KOPT-K1 (cell line): Measurements from ENCODE around the gene DZIP3.
"Not testable (repeated sequence)": the region's sequence is repeated elsewhere in the genome, so short reads cannot be mapped to it uniquely, and the experiment has no call there.

Source experiments
- H3K27ac ChIP-seq: fragments of 200-600 bp; sonication (generic); 2 replicates; pipeline ENCODE4 v1.5.1; 2016; ENCODE audit warnings: antibody characterized with exemption, mild to moderate bottlenecking, low read depth, low read length; ENCODE audit not compliant: poor library complexity, severe bottlenecking
- H3K36me3 ChIP-seq: fragments of 200-600 bp; sonication (generic); 2 replicates; pipeline ENCODE4 v1.5.1; 2017; ENCODE audit warnings: antibody characterized with exemption, mild to moderate bottlenecking, low read length, moderate library complexity; ENCODE audit not compliant: insufficient read depth
- H3K9me3 ChIP-seq: fragments of 200-600 bp; sonication (generic); 2 replicates; pipeline ENCODE4 v1.5.1; 2017; ENCODE audit warnings: antibody characterized with exemption, low read length, mild to moderate bottlenecking; ENCODE audit not compliant: insufficient read depth, poor library complexity, severe bottlenecking

The DZIP3 gene

DNA sequence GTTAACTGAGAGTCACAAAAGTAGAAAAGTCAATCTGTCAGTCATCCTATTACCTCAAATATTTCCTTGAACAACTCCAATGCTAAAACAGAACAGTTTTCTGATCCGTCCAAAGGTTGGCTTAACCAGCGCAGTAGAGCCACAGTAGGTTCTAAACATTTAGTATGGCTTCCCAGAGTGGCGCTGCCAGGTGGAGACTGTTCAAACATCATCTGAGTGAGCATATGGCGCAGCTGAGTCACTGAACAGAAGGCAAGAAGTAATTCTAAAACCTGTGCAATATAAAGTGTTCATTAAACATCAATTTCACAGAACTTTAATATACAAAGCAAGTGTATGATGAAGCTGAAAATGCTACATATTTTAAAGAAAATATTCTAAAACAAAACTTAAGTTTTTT, 20.2 kb upstream of the DZIP3 start:
- Histone ChIP-seq H3K9me3 (peaks cover 16% of the 10 kb centered on the region), H3K36me3 (peaks cover 93% of the 10 kb centered on the region), H3K27ac (no peak overlapping the region)

DNA sequence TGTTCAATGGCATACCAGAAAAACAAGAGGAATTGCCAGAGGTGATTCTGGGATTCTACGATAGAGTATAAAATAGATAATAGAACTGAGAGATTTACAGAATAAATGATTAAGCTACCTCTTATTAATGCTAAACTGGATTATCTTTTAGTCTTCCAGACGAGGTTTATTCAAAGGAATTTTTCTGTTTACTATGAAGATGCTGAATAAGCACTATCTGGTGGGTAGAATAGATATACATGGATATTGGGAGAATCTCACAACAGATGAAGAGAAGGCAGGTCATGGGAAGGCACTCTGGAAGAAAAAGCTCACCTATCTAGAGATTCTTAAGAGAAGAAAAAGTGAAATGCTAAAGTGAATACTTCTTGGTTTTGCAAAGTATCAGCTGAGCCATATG, 11.5 kb upstream of the DZIP3 start:
- Histone ChIP-seq H3K36me3 (peaks cover 99% of the 10 kb centered on the region), H3K9me3 (peaks cover 22% of the 10 kb centered on the region), H3K27ac (no peak overlapping the region)

DNA sequence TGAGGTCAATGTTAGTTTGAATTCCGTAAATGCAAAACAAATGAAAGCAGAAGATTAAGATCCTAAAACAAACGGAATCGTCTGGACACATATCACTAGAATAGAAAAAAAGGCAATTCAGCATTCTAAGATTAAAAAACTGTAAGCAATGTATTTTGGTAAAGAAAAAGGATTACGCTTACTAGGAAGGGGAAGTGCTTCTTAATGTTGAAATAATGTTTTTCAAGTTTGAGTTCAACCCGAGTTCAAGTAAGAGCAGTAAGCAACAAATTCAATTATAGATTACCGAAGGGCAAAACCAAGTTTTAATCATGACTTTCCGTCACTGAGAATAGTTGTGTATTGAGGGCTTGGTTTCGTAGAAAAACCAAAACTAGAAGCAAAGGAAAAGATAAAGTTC, 921 bp upstream of the DZIP3 start:
- peak overlapping the region; percentile 85 for H3K27ac ChIP-seq
- H3K9me3 ChIP-seq: no peaks in the 10 kb centered on the region
- peaks cover 36% of the 10 kb centered on the region for H3K36me3 ChIP-seq

DNA sequence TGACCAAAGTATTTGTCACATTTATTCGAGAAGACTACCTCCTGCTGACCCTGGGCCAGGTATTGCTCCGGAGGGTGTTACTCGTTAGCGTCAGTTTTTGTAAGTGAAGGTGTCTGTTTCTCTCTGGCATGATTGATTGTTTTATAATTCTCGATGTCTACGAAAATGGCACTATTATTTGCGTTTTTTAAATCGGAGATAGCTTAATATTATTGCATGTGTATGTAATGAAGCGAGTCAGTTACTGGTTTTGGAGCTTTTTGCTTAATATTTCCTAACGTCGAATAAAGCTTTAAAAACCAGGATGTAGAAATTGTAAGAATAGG, 439 bp downstream of the DZIP3 start:
- Histone ChIP-seq H3K27ac (peak overlapping the region; percentile 85), H3K9me3 (no peaks in the 10 kb centered on the region), H3K36me3 (peaks cover 22% of the 10 kb centered on the region)

DNA sequence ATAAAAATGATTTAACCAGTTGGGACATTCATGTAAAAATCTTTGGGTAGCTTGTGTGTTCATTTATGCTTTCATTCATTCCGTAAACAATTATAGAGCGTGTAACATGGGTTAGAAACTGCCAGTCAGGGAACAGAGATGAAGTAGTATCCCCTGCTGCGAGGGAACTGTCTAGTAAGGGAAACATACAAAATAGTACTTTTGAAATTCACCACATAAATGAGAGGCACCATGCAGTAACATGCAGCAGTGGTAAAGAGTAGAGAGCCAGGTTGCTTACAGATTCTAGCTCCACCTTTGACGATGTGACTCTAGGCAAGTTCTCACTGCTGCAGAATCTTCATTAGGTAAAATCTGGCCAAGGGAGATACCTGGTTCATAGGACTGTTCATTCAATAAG, 938 bp downstream of the DZIP3 start:
- H3K9me3 ChIP-seq: no peaks in the 10 kb centered on the region
- peaks cover 17% of the 10 kb centered on the region; the same call in 1 of the 2 replicates for H3K36me3 ChIP-seq
- peak overlapping the region; percentile 85 for H3K27ac ChIP-seq

DNA sequence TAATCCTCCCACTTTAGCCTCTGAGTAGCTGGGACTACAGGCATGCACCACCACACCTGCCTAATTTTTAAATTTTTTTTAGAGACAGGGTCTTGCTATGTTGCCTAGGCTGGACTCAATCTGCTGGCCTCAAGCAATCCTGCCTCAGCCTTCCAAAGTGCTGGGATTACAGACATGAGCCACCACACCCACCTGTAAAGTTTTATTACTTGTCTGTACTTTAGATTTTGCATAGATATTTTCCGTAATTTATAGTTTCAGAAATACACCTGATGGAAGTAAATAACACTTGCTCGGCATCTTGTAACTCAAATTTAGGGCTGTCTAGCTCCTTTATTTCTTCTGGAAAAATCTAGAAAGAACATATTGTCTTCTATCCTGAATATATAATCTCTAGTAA, 5.8 kb downstream of the DZIP3 start:
- H3K27ac ChIP-seq: no peak overlapping the region
- H3K36me3 ChIP-seq: no peaks in the 10 kb centered on the region
- no peaks in the 10 kb centered on the region for H3K9me3 ChIP-seq

DNA sequence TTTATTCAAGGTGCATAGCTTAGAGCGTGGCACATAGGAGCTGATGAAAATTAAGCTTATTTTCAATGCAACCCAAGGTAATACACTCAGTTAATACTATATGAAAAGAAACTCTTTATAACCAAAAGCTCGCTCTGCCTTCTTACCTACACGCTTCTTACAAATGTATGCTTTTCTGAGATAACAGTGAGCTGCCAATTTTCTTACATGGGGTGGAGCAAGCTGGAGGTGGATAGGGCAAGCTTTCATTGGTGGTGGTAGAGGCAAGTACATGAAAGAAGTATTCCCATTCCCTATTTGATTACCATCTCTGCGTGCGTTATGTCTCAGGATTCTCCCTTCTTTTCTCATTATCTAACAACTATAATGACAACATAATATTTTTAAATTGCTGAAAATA, 8.9 kb downstream of the DZIP3 start:
- peaks cover 15% of the 10 kb centered on the region for H3K9me3 ChIP-seq
- H3K36me3 ChIP-seq: no peaks in the 10 kb centered on the region
- no peak overlapping the region for H3K27ac ChIP-seq

DNA sequence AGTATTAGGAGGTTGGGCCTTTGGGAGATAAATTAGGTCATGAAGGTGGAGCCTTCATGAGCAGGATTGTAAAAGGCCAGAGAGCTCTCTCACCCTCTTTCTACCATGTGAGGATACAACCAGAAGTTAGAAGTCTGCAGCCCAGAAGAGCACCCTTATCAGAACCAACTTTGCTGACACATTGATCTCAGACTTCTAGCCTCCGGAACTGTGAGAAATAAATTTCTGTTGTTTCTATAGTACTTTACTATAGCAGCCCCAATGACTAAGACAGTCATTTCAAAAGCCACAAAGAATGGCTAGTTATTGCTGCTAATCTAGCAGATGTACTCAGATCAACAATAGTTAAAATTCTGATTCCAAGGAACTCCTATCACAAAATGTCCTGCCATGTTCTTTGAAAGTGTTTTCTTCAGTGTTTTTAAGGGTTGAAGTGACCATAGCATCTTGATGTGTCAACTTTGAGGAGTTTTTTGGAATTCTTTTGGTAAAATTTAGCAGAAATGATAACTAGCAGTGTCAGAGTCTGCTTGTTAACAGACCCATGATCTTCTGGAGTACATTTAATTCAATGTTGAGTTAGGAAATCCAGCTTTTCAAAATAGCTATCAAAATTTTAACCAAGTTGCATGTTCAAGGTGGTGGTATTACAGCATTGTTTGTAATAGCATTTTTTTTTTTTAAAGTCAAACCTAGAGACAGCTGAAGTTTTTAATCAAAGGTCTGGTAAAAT, 10.3 kb downstream of the DZIP3 start:
- Histone ChIP-seq H3K27ac (no peak overlapping the region), H3K36me3 (no peaks in the 10 kb centered on the region), H3K9me3 (peaks cover 15% of the 10 kb centered on the region)

DNA sequence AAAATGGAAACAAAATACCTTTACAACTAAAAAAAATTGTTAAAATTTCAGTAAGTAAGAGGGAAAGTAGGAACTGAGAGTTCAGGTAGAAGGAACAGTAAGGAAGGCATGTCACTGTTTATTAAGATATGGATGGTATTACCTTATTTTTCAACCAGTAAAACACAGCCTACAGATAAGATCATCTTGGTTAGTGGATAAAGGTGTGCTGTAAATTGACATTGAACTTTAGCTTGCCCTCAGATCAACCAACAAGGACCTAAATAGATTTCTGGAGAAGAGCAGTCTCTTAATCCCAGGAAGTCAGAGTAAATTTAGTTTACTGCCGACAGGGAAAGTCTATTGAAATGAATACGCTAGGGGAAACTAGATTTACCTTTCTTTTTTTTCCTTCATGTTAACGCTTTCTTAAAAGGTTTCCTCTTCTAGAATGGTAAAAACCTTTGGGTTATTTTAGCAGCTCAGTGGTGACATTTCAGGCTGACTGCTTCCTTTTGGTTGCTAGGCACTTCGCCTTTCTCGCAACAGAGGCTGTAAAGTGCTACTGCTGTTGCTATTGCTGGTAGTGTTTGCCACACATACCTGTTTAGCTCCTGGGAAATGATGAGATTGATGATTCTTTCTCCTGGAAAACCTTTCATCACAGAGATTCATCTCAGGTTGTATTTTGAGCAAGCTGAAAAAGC, 12.9 kb downstream of the DZIP3 start:
- H3K9me3 ChIP-seq: peaks cover 15% of the 10 kb centered on the region
- H3K36me3 ChIP-seq: no peaks in the 10 kb centered on the region
- H3K27ac ChIP-seq: no peak overlapping the region

DNA sequence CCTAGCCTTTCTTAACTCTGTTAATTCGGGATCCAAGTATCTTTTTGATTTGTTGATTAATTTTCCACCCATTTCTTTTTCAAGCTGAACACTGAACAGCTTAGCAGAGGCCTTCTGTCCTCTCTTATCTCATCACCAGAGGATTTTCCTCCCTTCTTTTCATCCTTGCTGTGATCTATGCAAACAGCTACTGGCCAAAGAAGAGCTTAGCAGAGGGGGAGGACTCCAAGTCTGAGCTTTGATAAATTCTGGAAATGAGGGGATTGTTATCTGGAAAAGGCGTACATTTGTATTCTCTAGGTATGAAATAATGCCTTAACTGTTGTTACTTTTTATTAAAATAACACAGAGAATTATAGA, 13.4 kb downstream of the DZIP3 start:
- Histone ChIP-seq H3K9me3 (peaks cover 15% of the 10 kb centered on the region), H3K36me3 (no peaks in the 10 kb centered on the region), H3K27ac (no peak overlapping the region)

DNA sequence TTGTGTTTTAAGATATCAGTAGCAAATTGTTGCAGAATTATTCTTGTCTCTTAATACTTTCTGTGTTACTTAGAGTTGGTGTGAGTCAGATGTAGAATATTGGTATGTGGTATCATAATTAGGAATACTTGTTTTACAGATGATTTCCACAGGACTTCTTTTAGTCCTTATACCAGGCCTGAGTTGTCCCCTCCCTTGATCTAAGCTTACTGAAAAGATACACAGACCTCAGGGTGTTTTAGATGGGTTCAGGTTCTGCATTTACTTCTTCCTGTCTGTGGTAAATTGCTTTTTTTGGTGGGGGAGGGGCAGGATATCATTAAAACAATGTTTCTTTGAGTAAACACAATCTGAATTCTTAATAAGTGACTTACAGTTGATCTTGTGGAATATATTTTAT, 14.2 kb downstream of the DZIP3 start:
- no peaks in the 10 kb centered on the region for H3K36me3 ChIP-seq
- peak overlapping the region; percentile 31 for H3K27ac ChIP-seq
- H3K9me3 ChIP-seq: peaks cover 15% of the 10 kb centered on the region

DNA sequence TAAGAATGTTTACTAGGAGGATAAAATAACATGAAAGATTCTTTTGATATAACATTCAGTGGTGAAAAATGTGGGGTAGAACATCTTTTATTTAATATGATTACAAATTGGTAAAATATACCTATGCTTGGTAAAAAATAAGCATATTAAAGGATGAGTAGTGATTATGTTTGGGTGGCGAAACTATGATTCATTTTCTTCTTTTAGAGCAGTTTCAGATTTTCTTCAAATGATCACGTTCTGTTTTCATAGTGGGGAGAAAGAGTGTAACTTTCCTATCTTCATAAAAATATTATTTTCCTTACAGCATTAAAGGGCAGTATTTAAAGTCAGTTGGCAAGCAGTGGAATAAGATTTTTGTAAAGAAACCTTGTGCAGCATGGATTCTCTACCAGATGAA, 15.5 kb downstream of the DZIP3 start:
- Histone ChIP-seq H3K9me3 (peaks cover 15% of the 10 kb centered on the region), H3K27ac (no peak overlapping the region), H3K36me3 (no peaks in the 10 kb centered on the region)

DNA sequence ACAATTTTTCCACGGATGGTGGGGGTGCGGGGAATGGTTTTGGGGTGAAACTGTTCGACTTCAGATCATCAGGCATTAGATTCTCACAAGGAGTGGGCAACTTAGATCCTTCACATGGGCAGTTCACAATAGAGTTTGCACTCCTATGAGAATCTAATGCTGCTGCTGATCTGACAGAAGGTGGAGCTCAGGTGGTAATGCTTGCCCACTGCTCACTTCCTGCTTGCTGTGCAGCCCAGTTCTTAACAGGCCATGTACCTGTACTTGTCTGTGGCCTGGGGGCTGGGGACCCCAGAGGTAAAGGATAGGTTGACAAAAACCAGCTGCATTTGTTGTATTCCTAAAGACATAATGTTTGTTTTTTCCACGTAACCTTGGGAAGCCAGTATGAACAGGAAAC, 16.0 kb downstream of the DZIP3 start:
- H3K36me3 ChIP-seq: no peaks in the 10 kb centered on the region
- H3K27ac ChIP-seq: no peak overlapping the region
- H3K9me3 ChIP-seq: peaks cover 15% of the 10 kb centered on the region

DNA sequence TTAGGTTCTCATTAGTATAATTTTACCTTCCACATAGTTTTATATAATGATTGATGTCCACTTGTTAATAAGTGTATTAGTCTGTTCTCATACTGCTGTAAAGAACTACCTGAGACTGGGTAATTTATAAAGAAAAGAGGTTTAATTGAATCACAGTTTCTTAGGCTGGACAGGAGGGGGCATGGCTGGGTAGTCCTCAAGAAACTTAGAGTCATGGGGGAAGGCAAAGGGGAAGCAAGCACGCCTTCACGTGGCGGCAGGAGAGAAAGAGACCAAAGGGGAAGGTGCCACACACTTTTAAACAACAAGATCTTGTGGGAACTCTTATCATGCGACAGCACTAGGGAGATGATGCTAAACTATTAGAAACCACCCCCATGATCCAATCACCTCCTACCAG, 19.2 kb downstream of the DZIP3 start:
- H3K36me3 ChIP-seq: no peaks in the 10 kb centered on the region
- H3K9me3 ChIP-seq: no peaks in the 10 kb centered on the region
- no peak overlapping the region for H3K27ac ChIP-seq

DNA sequence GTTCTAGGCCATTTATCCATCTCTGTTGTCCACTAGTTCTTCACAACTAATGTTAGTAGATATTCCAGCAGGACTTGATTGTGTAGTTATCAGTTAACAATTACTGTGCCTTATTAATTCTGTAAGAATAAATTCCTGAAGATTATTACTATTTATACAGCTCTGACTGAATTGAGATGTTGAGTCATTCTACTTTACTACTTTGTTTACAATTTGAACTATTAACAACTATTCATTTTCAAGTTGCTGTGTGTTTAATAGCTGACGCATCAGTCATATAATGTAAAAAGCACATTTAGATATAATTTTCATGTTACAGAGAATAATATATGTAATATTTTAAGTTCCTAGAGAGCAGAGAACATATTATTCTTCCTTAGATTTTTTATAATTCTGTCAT, 21.1 kb downstream of the DZIP3 start:
- Histone ChIP-seq H3K36me3 (no peaks in the 10 kb centered on the region), H3K27ac (no peak overlapping the region), H3K9me3 (no peaks in the 10 kb centered on the region)

DNA sequence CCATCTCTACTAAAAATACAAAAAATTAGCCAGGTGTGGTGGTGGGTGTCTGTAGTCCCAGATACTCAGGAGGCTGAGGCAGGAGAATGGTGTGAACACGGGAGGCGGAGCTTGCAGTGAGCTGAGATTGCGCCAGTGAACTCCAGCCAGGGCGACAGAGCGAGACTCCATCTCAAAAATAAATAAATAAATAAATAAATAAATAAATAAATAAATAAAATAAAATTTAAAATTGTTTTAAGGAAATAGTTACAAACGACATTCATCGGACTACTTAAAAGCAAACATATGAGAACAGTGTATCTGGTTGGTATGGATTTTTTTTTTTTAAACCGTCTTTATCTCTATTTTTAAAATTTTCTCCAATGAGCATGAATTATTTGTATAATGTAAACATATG, 26.6 kb downstream of the DZIP3 start:
- not testable (repeated sequence) for H3K36me3 ChIP-seq, H3K27ac ChIP-seq, H3K9me3 ChIP-seq
